Activated naive CD8-positive, alpha-beta T cell treated with anti-CD3 and anti-CD28 coated beads, Interleukin-2, amount 10 ng/mL, durations not matched to agents 7 days and 5 days (primary cell): Measurements from ENCODE around the gene GNAQ. TPM values are rescaled to one million over a fixed set of nuclear protein-coding genes. Genes with fewer than 3 reads are reported as not detected.

Experiments used
- ATAC-seq: fragments of 150-1000 bp; cut with Tn5 transposase; one replicate; pipeline ENCODE4 v1.10.0; 2021; ENCODE audit warnings: low read depth, moderate library complexity
- POLR2A ChIA-PET: fragments of 350-600 bp; sonication (Branson Sonifier 250); formaldehyde crosslinking; loops from one replicate; lab custom pipeline; 2021; ENCODE audit warnings: antibody characterized with exemption; lab: Charles Lee
- DNase-seq: peaks from one replicate; pipeline ENCODE4 v3.0.0; 2021
- H3K27ac Mint-ChIP-seq: one replicate; pipeline ENCODE4 v1.8.0; 2022; ENCODE audit warnings: mild to moderate bottlenecking, mixed read lengths
- H3K27me3 Mint-ChIP-seq: one replicate; pipeline ENCODE4 v1.8.0; 2022; ENCODE audit warnings: mild to moderate bottlenecking, moderate library complexity, mixed read lengths
- H3K36me3 Mint-ChIP-seq: one replicate; pipeline ENCODE4 v1.8.0; 2021; ENCODE audit warnings: mild to moderate bottlenecking, mixed read lengths
- H3K4me1 Mint-ChIP-seq: one replicate; pipeline ENCODE4 v1.8.0; 2021; ENCODE audit warnings: mixed read lengths
- H3K4me3 Mint-ChIP-seq: one replicate; pipeline ENCODE4 v1.8.0; 2022; ENCODE audit warnings: mild to moderate bottlenecking, moderate library complexity, mixed read lengths
- H3K9me3 Mint-ChIP-seq: one replicate; pipeline ENCODE4 v1.8.0; 2021; ENCODE audit warnings: mixed read lengths
- total RNA-seq, 2 experiments: library from RNA; stranded (reverse); gene quantifications; one replicate each; pipeline ENCODE4 v1.2.3, GENCODE V29; 2021

Gene GNAQ
- total RNA-seq, 2 experiments from 2014 or later: 25.5 to 30.4 TPM

DNA sequence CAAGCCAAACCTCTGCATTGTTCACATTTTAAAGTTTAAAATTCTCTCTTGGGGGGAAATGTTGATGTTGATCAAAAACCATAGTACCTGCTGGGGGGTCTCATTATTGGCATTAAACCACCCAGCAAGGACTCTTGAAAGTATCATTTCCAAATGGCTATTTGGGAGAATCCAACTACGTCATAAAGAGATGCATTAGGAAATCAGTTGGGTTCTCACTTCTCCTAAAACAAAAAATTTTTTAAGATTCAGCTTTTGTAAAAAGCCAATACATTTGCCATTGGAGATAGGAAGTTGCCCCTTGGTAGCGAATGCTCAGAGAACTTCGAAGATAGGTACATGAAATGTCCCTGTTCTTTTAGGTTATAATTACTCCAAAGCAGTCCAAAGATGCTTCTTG lies 96.4 kb downstream of the GNAQ start:
- DNase-seq (no peak), ATAC-seq (no peak)
- Mint-ChIP-seq H3K4me3 (no peak overlapping the region), H3K9me3 (no peaks in the 10 kb centered on the region), H3K27me3 (no peaks in the 10 kb centered on the region), H3K4me1 (peaks cover 3% of the 10 kb centered on the region), H3K27ac (no peak overlapping the region), H3K36me3 (peaks cover 15% of the 10 kb centered on the region)
- POLR2A ChIA-PET: no interaction called here

DNA sequence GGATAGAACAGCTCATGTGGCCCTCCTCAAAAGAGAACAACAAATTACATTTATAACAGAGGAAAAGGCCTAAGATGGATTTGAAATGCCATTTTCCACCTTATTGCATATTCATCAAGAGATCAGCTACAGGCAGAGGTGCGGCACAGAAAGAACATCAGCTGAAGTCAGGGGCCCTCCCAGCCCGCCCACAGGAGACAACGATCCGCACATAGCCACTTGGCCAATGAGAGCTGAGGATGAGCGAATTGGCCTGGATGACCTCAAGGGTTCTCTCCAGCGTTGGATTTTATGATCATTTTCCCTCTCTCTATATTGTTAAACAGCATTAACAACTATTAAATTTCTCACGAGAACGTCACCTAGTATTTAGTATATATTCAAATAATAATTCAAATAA lies 97.6 kb downstream of the GNAQ start:
- H3K36me3 Mint-ChIP-seq: peaks cover 20% of the 10 kb centered on the region

DNA sequence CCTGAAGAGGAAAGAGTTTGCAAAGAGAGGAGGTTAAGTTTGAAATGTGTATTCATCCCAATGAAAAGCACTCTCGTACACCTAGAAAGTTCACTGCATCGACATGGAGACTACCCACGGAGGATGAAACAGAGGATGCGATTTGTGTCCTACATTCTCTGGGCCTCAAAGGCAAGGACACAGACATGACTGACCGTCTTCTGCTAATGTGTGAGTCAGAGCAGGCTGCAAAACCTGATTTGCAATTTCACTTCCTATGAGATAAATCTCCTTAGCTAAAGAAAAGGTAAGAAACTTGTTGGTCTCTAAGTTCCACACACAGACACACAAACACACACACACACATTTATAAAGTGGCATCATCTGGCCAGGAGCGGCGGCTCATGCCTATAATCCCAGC lies 98.6 kb downstream of the GNAQ start:
- POLR2A ChIA-PET: no interaction called here
- ATAC-seq: no peak
- Mint-ChIP-seq H3K9me3 (no peaks in the 10 kb centered on the region), H3K27ac (no peak overlapping the region), H3K4me3 (no peak overlapping the region), H3K4me1 (peaks cover 1% of the 10 kb centered on the region), H3K27me3 (no peaks in the 10 kb centered on the region), H3K36me3 (peaks cover 23% of the 10 kb centered on the region)
- no peak for DNase-seq

More for the DNA sequence above, 97.6 kb downstream of the GNAQ start:
- ATAC-seq: no peak
- Mint-ChIP-seq H3K27ac (no peak overlapping the region), H3K4me1 (peaks cover 3% of the 10 kb centered on the region), H3K4me3 (no peak overlapping the region), H3K9me3 (no peaks in the 10 kb centered on the region), H3K27me3 (no peaks in the 10 kb centered on the region)
- DNase-seq: no peak
- POLR2A ChIA-PET: no interaction called here

DNA sequence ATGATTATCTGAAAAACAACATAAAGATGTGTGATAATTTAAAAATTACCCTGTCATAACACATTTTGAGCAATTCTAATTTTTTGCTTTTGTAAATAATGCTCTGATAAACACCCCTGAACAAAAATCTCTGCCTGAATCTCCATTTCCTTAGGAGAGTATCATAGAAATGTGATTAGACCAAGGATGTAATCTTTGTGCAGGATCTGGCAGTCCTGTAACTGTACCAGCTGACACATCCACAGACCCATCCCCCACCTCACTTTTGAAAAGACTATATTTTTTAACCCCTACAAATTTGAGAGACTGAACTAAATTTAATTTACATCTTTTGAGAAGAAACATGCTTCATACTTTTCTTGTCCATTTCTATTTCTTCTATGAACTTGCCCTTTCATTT lies 101.7 kb downstream of the GNAQ start:
- Mint-ChIP-seq H3K27ac (no peak overlapping the region), H3K27me3 (no peaks in the 10 kb centered on the region), H3K36me3 (peaks cover 25% of the 10 kb centered on the region), H3K4me1 (peaks cover 9% of the 10 kb centered on the region), H3K4me3 (no peak overlapping the region), H3K9me3 (no peaks in the 10 kb centered on the region)
- DNase-seq (no peak), ATAC-seq (no peak)
- POLR2A ChIA-PET: no interaction called here

DNA sequence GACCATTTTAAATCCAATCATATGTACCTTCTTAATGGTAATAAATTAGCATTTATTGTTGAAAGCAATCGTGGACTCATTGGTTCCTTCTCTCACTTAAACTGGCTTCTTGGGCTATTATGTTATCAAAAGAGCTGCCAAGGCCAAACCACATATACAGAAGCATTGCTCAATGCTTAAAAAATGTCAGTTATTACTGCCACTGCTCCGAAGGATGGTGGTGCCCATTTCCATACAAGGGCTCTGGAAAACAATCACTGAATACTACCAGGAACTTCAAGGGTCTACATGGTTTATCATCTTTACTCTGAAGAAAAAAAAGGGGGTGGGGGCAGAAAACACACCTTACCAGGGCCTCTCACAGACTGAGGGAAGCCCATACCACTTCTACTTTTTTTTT lies 104.3 kb downstream of the GNAQ start:
- Mint-ChIP-seq H3K9me3 (no peaks in the 10 kb centered on the region), H3K36me3 (peaks cover 21% of the 10 kb centered on the region), H3K27ac (no peak overlapping the region), H3K4me1 (peaks cover 10% of the 10 kb centered on the region), H3K4me3 (no peak overlapping the region), H3K27me3 (no peaks in the 10 kb centered on the region)
- no peak for ATAC-seq
- POLR2A ChIA-PET: no interaction called here
- no peak for DNase-seq

- Mint-ChIP-seq H3K4me3 (no peak overlapping the region), H3K27me3 (no peaks in the 10 kb centered on the region), H3K9me3 (no peaks in the 10 kb centered on the region), H3K4me1 (peaks cover 10% of the 10 kb centered on the region), H3K27ac (no peak overlapping the region), H3K36me3 (peaks cover 23% of the 10 kb centered on the region)
- no peak for DNase-seq
- ATAC-seq: no peak
- POLR2A ChIA-PET: no interaction called here
Measured at GRCh38 chr9:77926371-77926878, 105.2 kb downstream of the GNAQ start.

DNA sequence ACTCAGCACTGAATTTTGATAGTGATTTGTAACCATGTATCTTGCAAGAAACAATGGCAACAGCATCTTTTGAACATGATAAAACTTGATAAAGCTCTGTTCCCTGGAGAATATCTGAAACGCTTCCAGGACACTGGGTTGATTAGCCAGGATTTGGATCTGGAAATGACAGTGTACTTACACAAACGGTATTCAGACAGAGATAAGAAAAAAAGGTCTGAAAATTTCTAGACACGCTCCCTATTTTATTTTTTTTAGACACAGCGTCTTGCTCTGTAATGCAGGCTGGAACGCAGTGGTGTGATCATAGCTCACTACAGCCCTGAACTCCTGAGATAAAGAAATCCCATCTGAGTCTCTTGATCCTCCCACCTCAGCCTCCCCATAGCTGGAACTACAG lies 109.0 kb downstream of the GNAQ start:
- H3K4me1 Mint-ChIP-seq: peaks cover 15% of the 10 kb centered on the region
- ATAC-seq: no peak
- no peak overlapping the region for H3K27ac Mint-ChIP-seq
- no peak overlapping the region for H3K4me3 Mint-ChIP-seq
- no peaks in the 10 kb centered on the region for H3K9me3 Mint-ChIP-seq
- no peaks in the 10 kb centered on the region for H3K27me3 Mint-ChIP-seq
- H3K36me3 Mint-ChIP-seq: peaks cover 25% of the 10 kb centered on the region
- no peak for DNase-seq
- POLR2A ChIA-PET: no interaction called here

GRCh38 chr9:77917800-77918199 lies 113.8 kb downstream of the GNAQ start:
- H3K27me3 Mint-ChIP-seq: no peaks in the 10 kb centered on the region
- no peak overlapping the region for H3K4me3 Mint-ChIP-seq
- DNase-seq: no peak
- H3K36me3 Mint-ChIP-seq: peaks cover 31% of the 10 kb centered on the region
- H3K27ac Mint-ChIP-seq: no peak overlapping the region
- no peak for ATAC-seq
- POLR2A ChIA-PET: no interaction called here
- H3K4me1 Mint-ChIP-seq: peaks cover 22% of the 10 kb centered on the region
- H3K9me3 Mint-ChIP-seq: no peaks in the 10 kb centered on the region

GRCh38 chr9:77916820-77917219 lies 114.8 kb downstream of the GNAQ start:
- H3K4me3 Mint-ChIP-seq: peak overlapping the region; percentile 50
- H3K27ac Mint-ChIP-seq: peak overlapping the region; percentile 67
- DNase-seq (no peak), ATAC-seq (no peak)
- H3K36me3 Mint-ChIP-seq: peaks cover 39% of the 10 kb centered on the region
- peaks cover 24% of the 10 kb centered on the region for H3K4me1 Mint-ChIP-seq
- no peaks in the 10 kb centered on the region for H3K9me3 Mint-ChIP-seq
- POLR2A ChIA-PET: no interaction called here
- no peaks in the 10 kb centered on the region for H3K27me3 Mint-ChIP-seq

DNA sequence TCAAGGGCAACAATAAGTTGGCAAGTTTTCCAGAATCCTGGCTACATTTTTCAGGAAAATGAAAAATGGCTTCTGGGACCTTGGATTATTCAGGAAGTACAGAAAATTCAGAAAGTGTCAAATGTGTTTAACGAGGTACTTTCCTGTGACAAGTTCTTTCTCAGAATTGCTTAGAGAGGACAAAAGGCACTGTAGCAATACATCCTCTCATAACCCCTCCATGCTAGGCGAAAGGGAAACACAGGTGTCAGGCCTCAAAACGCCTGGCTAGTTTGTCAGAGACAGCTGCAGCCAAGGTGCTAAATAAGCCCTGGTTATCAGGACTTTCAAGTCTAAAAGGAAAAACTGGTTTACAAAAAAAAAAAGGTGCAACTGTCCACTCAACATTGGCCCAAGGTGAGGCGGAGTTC lies 115.2 kb downstream of the GNAQ start:
- H3K4me1 Mint-ChIP-seq: peaks cover 26% of the 10 kb centered on the region
- peak overlapping the region; percentile 67 for H3K27ac Mint-ChIP-seq
- POLR2A ChIA-PET: no interaction called here
- DNase-seq: no peak
- H3K4me3 Mint-ChIP-seq: peak overlapping the region; percentile 50
- ATAC-seq: peak; percentile 63
- peaks cover 39% of the 10 kb centered on the region for H3K36me3 Mint-ChIP-seq
- H3K27me3 Mint-ChIP-seq: no peaks in the 10 kb centered on the region
- no peaks in the 10 kb centered on the region for H3K9me3 Mint-ChIP-seq

GRCh38 chr9:77915744-77916143 lies 115.9 kb downstream of the GNAQ start:
- H3K4me3 Mint-ChIP-seq: no peak overlapping the region
- no peaks in the 10 kb centered on the region for H3K27me3 Mint-ChIP-seq
- DNase-seq: no peak
- peaks cover 44% of the 10 kb centered on the region for H3K36me3 Mint-ChIP-seq
- POLR2A ChIA-PET: no interaction called here
- H3K9me3 Mint-ChIP-seq: no peaks in the 10 kb centered on the region
- no peak overlapping the region for H3K27ac Mint-ChIP-seq
- ATAC-seq: no peak
- peaks cover 26% of the 10 kb centered on the region for H3K4me1 Mint-ChIP-seq

DNA sequence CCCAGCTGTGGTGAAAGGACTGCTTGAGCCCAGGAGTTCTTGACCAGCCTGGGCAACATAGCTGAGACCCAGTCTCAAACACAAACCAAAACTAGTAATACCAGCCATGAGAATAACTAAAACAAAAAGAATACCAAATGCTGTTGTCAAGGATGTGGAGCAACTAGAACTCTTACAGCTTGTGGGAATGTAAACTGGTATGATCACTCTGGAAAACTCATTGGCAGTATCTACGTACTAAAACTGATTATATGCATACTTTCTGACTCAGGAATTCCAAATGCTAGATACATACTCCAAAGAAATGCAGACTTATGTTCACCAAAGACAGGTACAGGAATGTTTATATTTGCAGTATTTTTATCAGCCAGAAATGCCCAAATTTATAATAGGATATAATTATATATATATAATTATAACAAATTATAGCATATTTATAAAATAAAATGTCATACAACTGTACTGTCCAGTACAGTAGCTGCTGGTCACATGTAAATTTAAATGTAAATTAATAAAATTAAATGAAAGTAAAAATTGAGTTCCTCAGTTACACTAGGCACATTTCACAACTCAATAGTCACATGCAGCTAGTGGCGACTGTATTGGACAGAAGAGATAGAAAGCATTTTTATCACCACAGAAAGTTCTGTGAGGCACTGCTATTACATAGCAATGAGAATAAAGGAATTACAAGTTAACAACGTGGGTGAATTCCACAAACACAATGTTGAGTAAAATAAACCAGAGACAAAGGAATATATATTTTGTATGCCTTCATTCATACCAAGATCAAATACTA lies 118.5 kb downstream of the GNAQ start:
- H3K27ac Mint-ChIP-seq: no peak overlapping the region
- H3K27me3 Mint-ChIP-seq: no peaks in the 10 kb centered on the region
- POLR2A ChIA-PET: no interaction called here
- ATAC-seq (no peak), DNase-seq (no peak)
- peaks cover 1% of the 10 kb centered on the region for H3K9me3 Mint-ChIP-seq
- H3K4me1 Mint-ChIP-seq: peaks cover 43% of the 10 kb centered on the region
- peaks cover 37% of the 10 kb centered on the region for H3K36me3 Mint-ChIP-seq
- H3K4me3 Mint-ChIP-seq: no peak overlapping the region

DNA sequence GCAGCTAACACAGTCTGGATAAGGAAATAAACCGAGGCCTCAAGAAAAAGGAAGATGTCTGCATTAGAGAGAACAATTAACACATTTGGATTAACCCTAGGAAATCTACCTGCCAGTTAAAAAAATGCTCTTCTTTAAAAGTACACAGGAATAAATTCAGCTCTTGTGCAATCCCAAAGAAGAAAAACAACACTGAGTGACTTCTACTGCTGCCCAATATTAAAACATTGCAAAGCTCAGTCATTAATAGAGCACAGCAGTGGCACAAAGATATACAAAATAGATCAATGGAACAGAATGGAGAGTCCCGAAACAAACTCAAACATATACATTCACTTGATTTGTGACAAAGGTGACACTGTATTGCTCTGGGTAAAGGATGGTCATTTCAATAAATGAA lies 119.7 kb downstream of the GNAQ start:
- H3K27ac Mint-ChIP-seq: no peak overlapping the region
- no peak for DNase-seq
- POLR2A ChIA-PET: no interaction called here
- peaks cover 41% of the 10 kb centered on the region for H3K36me3 Mint-ChIP-seq
- no peak overlapping the region for H3K4me3 Mint-ChIP-seq
- H3K27me3 Mint-ChIP-seq: no peaks in the 10 kb centered on the region
- H3K4me1 Mint-ChIP-seq: peaks cover 46% of the 10 kb centered on the region
- no peak for ATAC-seq
- peaks cover 1% of the 10 kb centered on the region for H3K9me3 Mint-ChIP-seq

DNA sequence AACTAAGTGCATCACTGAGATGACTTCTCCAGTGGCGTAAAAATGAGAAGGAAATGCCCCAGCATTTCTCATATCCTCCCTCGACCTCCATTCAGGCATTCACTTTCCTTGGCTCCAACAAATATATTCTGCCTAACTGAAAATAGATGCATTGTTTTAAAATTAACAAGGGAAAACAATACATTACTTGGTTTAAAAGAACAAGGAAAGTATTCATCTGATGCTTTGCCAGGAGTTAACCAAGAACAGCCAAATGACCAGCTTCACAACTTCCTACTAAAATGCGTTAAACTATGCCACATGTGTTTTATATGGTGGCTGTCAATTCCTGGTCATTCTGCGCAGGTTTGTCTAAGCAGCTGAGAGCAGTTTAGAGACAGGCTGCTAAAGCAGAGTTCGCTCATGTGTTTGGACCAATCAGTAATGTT lies 121.4 kb downstream of the GNAQ start:
- H3K27me3 Mint-ChIP-seq: no peaks in the 10 kb centered on the region
- ATAC-seq (no peak), DNase-seq (no peak)
- peak overlapping the region; percentile 33 for H3K27ac Mint-ChIP-seq
- peaks cover 41% of the 10 kb centered on the region for H3K36me3 Mint-ChIP-seq
- POLR2A ChIA-PET: no interaction called here
- H3K4me3 Mint-ChIP-seq: no peak overlapping the region
- H3K9me3 Mint-ChIP-seq: peaks cover 1% of the 10 kb centered on the region
- H3K4me1 Mint-ChIP-seq: peaks cover 34% of the 10 kb centered on the region
